H1 (cell line): ENCODE measurements around the gene CCDC8. TPM values are rescaled to one million over a fixed set of nuclear protein-coding genes. Genes with fewer than 3 reads are reported as not detected.

Experiments
- ASH2L ChIP-seq: fragments of 200-600, 300-600 bp; sonication (generic); IDR thresholded peaks from one replicate; pipeline ENCODE4 v1.7.1; 2017; ENCODE audit warnings: low read length
- BCL11A ChIP-seq, 2 experiments: IDR thresholded peaks; one replicate each; pipeline ENCODE4 v1.6.1; 2011; ENCODE audit warnings: low read depth in 2 of 2, low read length in 2 of 2, mild to moderate bottlenecking in 2 of 2
- EGR1 ChIP-seq: IDR thresholded peaks from 2 replicates; pipeline ENCODE4 v1.6.1; 2011; ENCODE audit warnings: low read depth, low read length, borderline replicate concordance
- EZH2 ChIP-seq: fragments of 200-600 bp; sonication (generic); IDR thresholded peaks from 2 replicates; pipeline ENCODE4 v1.7.1; 2012; ENCODE audit warnings: low read depth, mild to moderate bottlenecking, moderate library complexity, low read length, inconsistent platforms; ENCODE audit not compliant: severe bottlenecking
- JUN ChIP-seq: IDR thresholded peaks from 2 replicates; pipeline ENCODE4 v1.6.1; 2011; ENCODE audit warnings: low read depth, mild to moderate bottlenecking, improper control_type of control experiment, low read length
- KDM4A ChIP-seq: IDR thresholded peaks from one replicate; pipeline ENCODE4 v1.7.1; 2012; ENCODE audit warnings: low read depth, mild to moderate bottlenecking, moderate library complexity, low read length, inconsistent platforms; ENCODE audit not compliant: severe bottlenecking
- MAFK ChIP-seq: IDR thresholded peaks from 2 replicates; pipeline ENCODE4 v1.6.1; 2012; ENCODE audit warnings: low read depth, mild to moderate bottlenecking, improper control_type of control experiment, low read length
- POLR2AphosphoS5 ChIP-seq: IDR thresholded peaks from 2 replicates; pipeline ENCODE4 v1.6.1; 2011; ENCODE audit warnings: low read depth, low read length
- RBBP5 ChIP-seq: IDR thresholded peaks from 2 replicates; pipeline ENCODE4 v1.7.1; 2012; ENCODE audit warnings: low read depth, mild to moderate bottlenecking, inconsistent platforms, low read length, moderate library complexity, borderline replicate concordance
- TCF12 ChIP-seq: IDR thresholded peaks from 2 replicates; pipeline ENCODE4 v1.6.1; 2011; ENCODE audit warnings: low read depth, mild to moderate bottlenecking, low read length
- TEAD4 ChIP-seq: IDR thresholded peaks from 2 replicates; pipeline ENCODE4 v1.6.1; 2012; ENCODE audit warnings: low read depth, low read length, inconsistent platforms, mixed read lengths
- polyA plus RNA-seq, 7 experiments: library from polyadenylated mRNA; depleted of rRNA in 3 of 7; stranded (reverse) in 5 of 7; unstranded in 2 of 7; fragments of >200 nt in 5 of 7; fragments of 200-250 nt in 2 of 7; gene quantifications; 1 replicate in 5 of 7; 2 replicates in 1 of 7; 4 replicates in 1 of 7; pipeline versions ENCODE4 v1.2.1 to v1.2.3, GENCODE V29; 2011 to 2013; ENCODE audit warnings: missing spikeins in 2 of 7, mixed read lengths in 2 of 7
- total RNA-seq: library from RNA; stranded (reverse); fragmentation: NEBNext Ultra II Directional; extraction: Animal tissue kit (Norgen Biotek cat#: 25700); gene quantifications from 2 replicates; pipeline ENCODE4 v1.2.1, GENCODE V29; 2021

CCDC8 gene
- total and polyA plus RNA-seq, 2 of the 8 experiments (the other 6 are each of a cell fraction or from before 2014, with no cell fraction given) = 4.9 to 13.6 TPM

DNA sequence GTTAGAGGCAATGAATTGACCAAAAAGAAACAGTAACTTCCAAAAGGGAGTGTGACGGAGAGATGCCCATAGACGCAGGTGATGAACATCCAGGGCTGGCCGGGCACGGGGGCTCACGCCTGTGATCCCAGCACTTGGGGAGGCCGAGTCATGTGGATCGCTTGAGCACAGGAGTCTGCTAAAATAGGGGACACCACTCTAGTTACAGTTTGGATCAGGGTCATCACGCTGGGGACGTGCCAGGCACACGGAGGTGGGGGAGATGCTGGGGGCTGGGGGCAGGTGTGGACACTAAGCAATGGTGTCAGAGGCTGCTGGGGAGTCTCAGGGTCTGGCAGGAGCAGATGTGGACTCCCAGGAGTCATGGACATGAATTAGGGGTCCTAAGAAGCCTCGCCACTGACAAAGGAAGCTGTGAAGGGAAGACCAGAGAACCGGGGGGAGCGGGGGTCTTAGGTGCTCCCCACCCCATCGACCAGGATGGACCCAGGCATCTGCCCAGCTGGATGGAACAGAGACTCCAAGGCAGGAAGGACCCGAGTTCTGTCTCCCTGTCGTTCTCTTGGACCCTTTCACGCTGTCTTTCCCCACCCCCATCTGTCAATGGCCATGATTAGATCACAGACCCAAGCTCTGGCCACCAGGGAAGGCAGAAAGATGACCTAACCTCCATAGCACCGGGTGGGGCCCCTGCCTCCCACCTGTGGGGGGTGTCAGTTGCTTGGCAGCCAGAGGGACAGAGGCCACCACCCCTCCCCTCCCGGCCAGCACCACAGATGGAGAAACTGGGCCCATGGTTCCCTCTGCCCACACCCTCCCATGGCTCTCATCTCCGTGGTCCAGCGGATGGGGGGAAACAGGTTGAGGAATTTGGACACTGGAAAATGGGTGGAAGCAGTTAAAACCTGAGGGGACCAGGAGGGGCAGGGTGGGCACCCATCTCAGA, 19.6 kb downstream of the CCDC8 start (continued):
- no peak for TF ChIP-seq BCL11A (IDR thresholded peaks at IDR 0.05; ENCODE audit: low read depth in 2 of 2, low read length in 2 of 2)
- TF ChIP-seq EGR1 = no peak
- no peak for TF ChIP-seq RBBP5
- no peak for TF ChIP-seq KDM4A
- no peak for TF ChIP-seq EZH2
- TF ChIP-seq JUN = no peak
- TF ChIP-seq TCF12 = no peak
- no peak for TF ChIP-seq POLR2AphosphoS5
- TF ChIP-seq ASH2L = no peak
- TF ChIP-seq TEAD4 = no peak
- TF ChIP-seq MAFK = no peak
- TF ChIP-seq, all 59 proteins: peak for 0
